ENCODE results near the gene STK32A.

The STK32A gene

GRCh38 chr5:147348046-147348445, 113.2 kb downstream of the STK32A start:
- ATAC-seq (ENCODE audit: insufficient read depth, low read depth) (no peak), DNase-seq (no peak)
- H3K27ac ChIP-seq (ENCODE audit: low read length), result no peak overlapping the region
- H3K27me3 ChIP-seq (ENCODE audit: insufficient read depth, low read length, poor library complexity), result no peaks in the 10 kb centered on the region
- no peaks in the 10 kb centered on the region for H3K36me3 ChIP-seq (ENCODE audit: insufficient read depth, low read length)
- no peak overlapping the region for H3K9ac ChIP-seq (ENCODE audit: low read depth, low read length)
- H4K20me1 ChIP-seq (ENCODE audit: insufficient read depth, low read length), result no peaks in the 10 kb centered on the region
- TF ChIP-seq EZH2 (IDR thresholded peaks at IDR 0.05; ENCODE audit: borderline replicate concordance, low read depth, low read length, severe bottlenecking), result no peak
- TF ChIP-seq CTCF (IDR thresholded peaks at IDR 0.05; ENCODE audit: borderline replicate concordance, extremely low read depth, low read length, poor library complexity, severe bottlenecking), result no peak
- H3K4me1 ChIP-seq (ENCODE audit: insufficient read depth, low read length), result no peaks in the 10 kb centered on the region
- no peak overlapping the region for H3K4me3 ChIP-seq (ENCODE audit: low read depth in 1 of 2, low read length in 2 of 2)
- no peaks in the 10 kb centered on the region for H3K9me3 ChIP-seq (ENCODE audit: insufficient read depth, low read length, severe bottlenecking)
- no peak overlapping the region for H2AFZ ChIP-seq (ENCODE audit: low read depth, low read length)
- no peaks in the 10 kb centered on the region for H3K79me2 ChIP-seq (ENCODE audit: insufficient read depth, low read length)
- H3K4me2 ChIP-seq (ENCODE audit: insufficient read depth, low read length), result no peak overlapping the region

GRCh38 chr5:147348451-147348850, 113.6 kb downstream of the STK32A start:
- H3K79me2 ChIP-seq (ENCODE audit: insufficient read depth, low read length), result no peaks in the 10 kb centered on the region
- no peak for ATAC-seq (ENCODE audit: insufficient read depth, low read depth)
- H3K4me2 ChIP-seq (ENCODE audit: insufficient read depth, low read length), result no peak overlapping the region
- H3K27me3 ChIP-seq (ENCODE audit: insufficient read depth, low read length, poor library complexity), result no peaks in the 10 kb centered on the region
- no peak overlapping the region for H3K27ac ChIP-seq (ENCODE audit: low read length)
- H3K9ac ChIP-seq (ENCODE audit: low read depth, low read length), result no peak overlapping the region
- TF ChIP-seq EZH2 (IDR thresholded peaks at IDR 0.05; ENCODE audit: borderline replicate concordance, low read depth, low read length, severe bottlenecking) (no peak), CTCF (IDR thresholded peaks at IDR 0.05; ENCODE audit: borderline replicate concordance, extremely low read depth, low read length, poor library complexity, severe bottlenecking) (no peak)
- no peak for DNase-seq
- no peaks in the 10 kb centered on the region for H4K20me1 ChIP-seq (ENCODE audit: insufficient read depth, low read length)
- no peaks in the 10 kb centered on the region for H3K4me1 ChIP-seq (ENCODE audit: insufficient read depth, low read length)
- no peak overlapping the region for H2AFZ ChIP-seq (ENCODE audit: low read depth, low read length)
- H3K9me3 ChIP-seq (ENCODE audit: insufficient read depth, low read length, severe bottlenecking), result no peaks in the 10 kb centered on the region
- no peaks in the 10 kb centered on the region for H3K36me3 ChIP-seq (ENCODE audit: insufficient read depth, low read length)
- H3K4me3 ChIP-seq (ENCODE audit: low read depth in 1 of 2, low read length in 2 of 2), result no peak overlapping the region

GRCh38 chr5:147349241-147349640, 114.4 kb downstream of the STK32A start:
- Histone ChIP-seq H3K4me1 (ENCODE audit: insufficient read depth, low read length) (no peaks in the 10 kb centered on the region), H3K36me3 (ENCODE audit: insufficient read depth, low read length) (no peaks in the 10 kb centered on the region), H3K27me3 (ENCODE audit: insufficient read depth, low read length, poor library complexity) (no peaks in the 10 kb centered on the region), H3K27ac (ENCODE audit: low read length) (no peak overlapping the region), H3K4me3 (ENCODE audit: low read depth in 1 of 2, low read length in 2 of 2) (no peak overlapping the region), H4K20me1 (ENCODE audit: insufficient read depth, low read length) (no peaks in the 10 kb centered on the region), H2AFZ (ENCODE audit: low read depth, low read length) (no peak overlapping the region), H3K79me2 (ENCODE audit: insufficient read depth, low read length) (no peaks in the 10 kb centered on the region), H3K9me3 (ENCODE audit: insufficient read depth, low read length, severe bottlenecking) (no peaks in the 10 kb centered on the region), H3K9ac (ENCODE audit: low read depth, low read length) (no peak overlapping the region), H3K4me2 (ENCODE audit: insufficient read depth, low read length) (no peak overlapping the region)
- no peak for DNase-seq
- TF ChIP-seq EZH2 (IDR thresholded peaks at IDR 0.05; ENCODE audit: borderline replicate concordance, low read depth, low read length, severe bottlenecking) (no peak), CTCF (IDR thresholded peaks at IDR 0.05; ENCODE audit: borderline replicate concordance, extremely low read depth, low read length, poor library complexity, severe bottlenecking) (no peak)
- no peak for ATAC-seq (ENCODE audit: insufficient read depth, low read depth)

GRCh38 chr5:147359101-147359500, 124.3 kb downstream of the STK32A start:
- H3K79me2 ChIP-seq (ENCODE audit: insufficient read depth, low read length), result no peaks in the 10 kb centered on the region
- H3K4me3 ChIP-seq (ENCODE audit: low read depth in 1 of 2, low read length in 2 of 2), result no peak overlapping the region
- TF ChIP-seq CTCF (IDR thresholded peaks at IDR 0.05; ENCODE audit: borderline replicate concordance, extremely low read depth, low read length, poor library complexity, severe bottlenecking), result no peak
- TF ChIP-seq EZH2 (IDR thresholded peaks at IDR 0.05; ENCODE audit: borderline replicate concordance, low read depth, low read length, severe bottlenecking), result no peak
- no peak overlapping the region for H3K27ac ChIP-seq (ENCODE audit: low read length)
- ATAC-seq (ENCODE audit: insufficient read depth, low read depth), result no peak
- no peak overlapping the region for H3K9ac ChIP-seq (ENCODE audit: low read depth, low read length)
- no peak for DNase-seq
- no peaks in the 10 kb centered on the region for H4K20me1 ChIP-seq (ENCODE audit: insufficient read depth, low read length)
- H3K4me2 ChIP-seq (ENCODE audit: insufficient read depth, low read length), result no peak overlapping the region
- no peaks in the 10 kb centered on the region for H3K27me3 ChIP-seq (ENCODE audit: insufficient read depth, low read length, poor library complexity)
- no peaks in the 10 kb centered on the region for H3K4me1 ChIP-seq (ENCODE audit: insufficient read depth, low read length)
- H2AFZ ChIP-seq (ENCODE audit: low read depth, low read length), result no peak overlapping the region
- no peaks in the 10 kb centered on the region for H3K9me3 ChIP-seq (ENCODE audit: insufficient read depth, low read length, severe bottlenecking)
- H3K36me3 ChIP-seq (ENCODE audit: insufficient read depth, low read length), result no peaks in the 10 kb centered on the region

Data from DND-41 (cell line).